ENCODE data around the gene BMP2.

- TF ChIP-seq CTCF (IDR thresholded peaks at IDR 0.05) (no peak), ZFX (IDR thresholded peaks at IDR 0.05; ENCODE audit: borderline replicate concordance) (no peak)
Observed at GRCh38 chr20:6739406-6739805, 28.1 kb upstream of the BMP2 start.
